ENCODE results near the gene THOC6. TPM values are rescaled to one million over a fixed set of nuclear protein-coding genes. Genes with fewer than 3 reads are reported as not detected.

THOC6 gene
- total RNA-seq, 1 experiment from 2014 or later: 68.2 TPM

DNA sequence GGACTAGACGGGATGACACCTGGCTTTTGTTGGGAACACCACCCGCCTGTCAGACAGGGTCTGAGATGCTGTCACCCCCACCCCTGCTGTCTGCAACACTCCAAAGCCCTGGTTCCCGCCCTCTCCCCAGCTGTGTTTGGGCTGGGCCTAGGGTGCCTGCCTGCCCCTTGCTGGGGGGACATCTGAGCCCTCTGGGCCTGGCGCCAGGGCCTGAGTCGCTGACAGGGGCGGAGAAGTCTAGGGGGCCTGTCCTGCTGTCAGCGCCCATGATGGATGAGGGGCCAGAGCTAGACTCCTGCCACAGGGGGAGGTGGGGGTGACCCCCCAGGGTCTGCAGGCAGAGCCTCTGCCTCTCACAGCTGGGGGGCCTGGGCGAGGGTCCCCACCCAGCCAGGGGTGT is 36.0 kb upstream of the THOC6 start:
- no peak overlapping the region; the same call in 1 of the 2 replicates for H3K14ac ChIP-seq (ENCODE audit: insufficient read depth, low read length)
- no peaks in the 10 kb centered on the region for H3K36me3 Mint-ChIP-seq (ENCODE audit: insufficient read depth in 1 of 3, low read depth in 3 of 3)
- H4K20me1 ChIP-seq (ENCODE audit: control insufficient read depth, insufficient read depth, insufficient read length): no peaks in the 10 kb centered on the region
- H4K91ac ChIP-seq (ENCODE audit: insufficient read length, low read depth, low read length): no peak overlapping the region
- no peak overlapping the region for H3K4me2 ChIP-seq (ENCODE audit: insufficient read depth, insufficient read length, low read length)
- H4K5ac ChIP-seq (ENCODE audit: insufficient read length, low read depth, low read length): no peak overlapping the region
- H2BK20ac ChIP-seq (ENCODE audit: low read depth, low read length, poor library complexity, severe bottlenecking): no peak overlapping the region
- H3K18ac ChIP-seq (ENCODE audit: insufficient read length, low read depth, low read length): no peak overlapping the region
- H2AK5ac ChIP-seq (ENCODE audit: insufficient read length, low read length): no peak overlapping the region
- no peak overlapping the region for H3K23ac ChIP-seq (ENCODE audit: insufficient read length, low read depth, low read length)
- no peak overlapping the region for H2BK120ac ChIP-seq (ENCODE audit: low read depth, low read length, poor library complexity, severe bottlenecking)
- peaks cover 15 to 45% of the 10 kb centered on the region in 2 experiments for H3K4me1 Mint-ChIP-seq
- TF ChIP-seq CTCF (conservative IDR thresholded peaks at IDR 0.05): no peak
- no peaks in the 10 kb centered on the region for H3K9me3 ChIP-seq (ENCODE audit: control insufficient read depth, low read depth, low read length)
- no CpG with 5 or more reads among the region's 8 CpGs for WGBS (ENCODE audit: extremely low coverage, insufficient read length, low lambda C conversion rate)
- no peaks in the 10 kb centered on the region for H3K23me2 ChIP-seq (ENCODE audit: insufficient read length, low read depth, low read length, poor library complexity, severe bottlenecking)
- peaks cover 10% of the 10 kb centered on the region for H3K27me3 Mint-ChIP-seq (ENCODE audit: low read depth)
- no peak overlapping the region for H3T11ph ChIP-seq (ENCODE audit: low read length)
- no peak overlapping the region for H3K27ac Mint-ChIP-seq
- no peak overlapping the region for H3K27ac ChIP-seq (ENCODE audit: insufficient read length, low read depth, low read length)
- no peaks in the 10 kb centered on the region for H3K79me2 ChIP-seq (ENCODE audit: insufficient read depth, low read length)
- no peaks in the 10 kb centered on the region for H3K27me3 ChIP-seq (ENCODE audit: insufficient read depth, low read length)
- H3K4ac ChIP-seq (ENCODE audit: low read depth, low read length): no peak overlapping the region
- H3K56ac ChIP-seq (ENCODE audit: insufficient read length, low read depth, low read length): no peak overlapping the region
- no peaks in the 10 kb centered on the region for H3K79me1 ChIP-seq (ENCODE audit: insufficient read depth, low read depth, low read length, poor library complexity, severe bottlenecking)
- H2BK15ac ChIP-seq (ENCODE audit: low read depth, low read length): no peak overlapping the region
- H2BK12ac ChIP-seq (ENCODE audit: insufficient read length, low read depth, low read length): no peak overlapping the region
- H3K4me3 Mint-ChIP-seq: no peak overlapping the region
- no peak overlapping the region for H4K8ac ChIP-seq (replicated peaks; ENCODE audit: insufficient read length, low read depth, low read length)
- H3K9me3 Mint-ChIP-seq: no peaks in the 10 kb centered on the region
- H3K4me1 ChIP-seq (ENCODE audit: insufficient read depth, low read length): no peaks in the 10 kb centered on the region; the same call in 1 of the 2 replicates
- no peak overlapping the region for H2AFZ ChIP-seq (ENCODE audit: low read length)
- no peak for DNase-seq
- H2BK5ac ChIP-seq (ENCODE audit: insufficient read length, low read length): no peak overlapping the region
- no peak overlapping the region for H3K9ac ChIP-seq (ENCODE audit: extremely low read depth, insufficient read length, low read length)

All from H9 (cell line).